NB4 (cell line): Measurements from ENCODE around the gene LSAMP.

ENCODE experiments used
- DNase-seq: peaks from one replicate; pipeline ENCODE4 v3.0.0; 2010; ENCODE audit warnings: low read depth
- H3K4me3 ChIP-seq: one replicate; pipeline ENCODE4 v1.5.1; 2011; ENCODE audit warnings: mild to moderate bottlenecking, low read depth, low read length, moderate library complexity
- MYC ChIP-seq: IDR thresholded peaks from 2 replicates; pipeline ENCODE4 v1.6.1; 2011; ENCODE audit warnings: low read depth, low read length
- POLR2A ChIP-seq: IDR thresholded peaks from 2 replicates; pipeline ENCODE4 v1.6.1; 2011; ENCODE audit warnings: mild to moderate bottlenecking; ENCODE audit not compliant: insufficient read length; ENCODE audit errors: extremely low read depth
- TF ChIP-seq, protein P1 (sequence below): IDR thresholded peaks from one replicate; pipeline ENCODE4 v1.5.1; 2012; ENCODE audit warnings: low read depth, low read length
- TF ChIP-seq, protein P2 (sequence below): IDR thresholded peaks from 2 replicates; pipeline ENCODE4 v1.6.1; 2011; ENCODE audit warnings: low read depth, low read length

LSAMP gene

DNA sequence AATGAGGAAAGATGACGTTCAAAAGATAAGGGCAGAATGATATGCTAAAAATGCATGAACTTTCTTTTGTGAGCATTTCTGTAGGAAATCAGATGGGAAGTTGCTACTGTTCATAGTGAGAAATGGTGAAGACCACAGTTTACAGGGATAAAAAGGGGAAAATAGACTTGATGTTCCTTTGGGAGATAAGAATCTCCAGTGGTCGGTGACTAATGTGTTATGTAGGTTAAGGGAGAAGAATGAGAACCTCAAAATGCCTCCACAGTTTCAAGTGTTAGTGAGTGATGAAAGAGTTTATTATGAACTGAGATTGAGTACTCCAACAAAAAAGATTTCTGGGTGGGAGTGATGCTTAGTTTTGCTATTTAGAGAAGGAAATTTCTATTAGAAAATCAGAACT is 247.2 kb downstream of the LSAMP start:
- DNase-seq, result no peak
- TF ChIP-seq MYC, result no peak
- TF ChIP-seq, protein P1, sequence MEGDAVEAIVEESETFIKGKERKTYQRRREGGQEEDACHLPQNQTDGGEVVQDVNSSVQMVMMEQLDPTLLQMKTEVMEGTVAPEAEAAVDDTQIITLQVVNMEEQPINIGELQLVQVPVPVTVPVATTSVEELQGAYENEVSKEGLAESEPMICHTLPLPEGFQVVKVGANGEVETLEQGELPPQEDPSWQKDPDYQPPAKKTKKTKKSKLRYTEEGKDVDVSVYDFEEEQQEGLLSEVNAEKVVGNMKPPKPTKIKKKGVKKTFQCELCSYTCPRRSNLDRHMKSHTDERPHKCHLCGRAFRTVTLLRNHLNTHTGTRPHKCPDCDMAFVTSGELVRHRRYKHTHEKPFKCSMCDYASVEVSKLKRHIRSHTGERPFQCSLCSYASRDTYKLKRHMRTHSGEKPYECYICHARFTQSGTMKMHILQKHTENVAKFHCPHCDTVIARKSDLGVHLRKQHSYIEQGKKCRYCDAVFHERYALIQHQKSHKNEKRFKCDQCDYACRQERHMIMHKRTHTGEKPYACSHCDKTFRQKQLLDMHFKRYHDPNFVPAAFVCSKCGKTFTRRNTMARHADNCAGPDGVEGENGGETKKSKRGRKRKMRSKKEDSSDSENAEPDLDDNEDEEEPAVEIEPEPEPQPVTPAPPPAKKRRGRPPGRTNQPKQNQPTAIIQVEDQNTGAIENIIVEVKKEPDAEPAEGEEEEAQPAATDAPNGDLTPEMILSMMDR, result no peak
- H3K4me3 ChIP-seq, result no peak overlapping the region

DNA sequence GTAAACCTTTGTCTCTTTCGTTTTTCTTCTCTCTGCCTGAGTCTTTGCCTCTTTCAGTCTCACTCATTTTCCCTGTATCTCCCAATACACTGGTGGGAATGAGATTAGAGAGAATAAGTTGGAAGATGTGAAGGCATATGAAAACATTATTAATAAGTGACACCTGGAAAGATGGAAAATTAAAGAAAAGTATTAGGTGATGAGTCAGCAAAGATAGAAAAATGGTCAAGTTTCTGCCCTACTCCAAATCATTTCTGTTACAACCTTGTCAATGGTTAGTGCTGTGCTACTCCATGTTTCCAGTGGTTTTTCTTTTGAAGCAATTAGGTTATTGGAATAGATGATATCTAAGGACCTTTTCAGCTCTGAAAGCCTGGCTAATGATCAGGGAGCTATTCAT is 252.8 kb downstream of the LSAMP start:
- no peak overlapping the region for H3K4me3 ChIP-seq
- DNase-seq, result no peak
- TF ChIP-seq, protein P1, result no peak
- TF ChIP-seq POLR2A, result no peak
- TF ChIP-seq, protein P2, sequence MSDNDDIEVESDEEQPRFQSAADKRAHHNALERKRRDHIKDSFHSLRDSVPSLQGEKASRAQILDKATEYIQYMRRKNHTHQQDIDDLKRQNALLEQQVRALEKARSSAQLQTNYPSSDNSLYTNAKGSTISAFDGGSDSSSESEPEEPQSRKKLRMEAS, result no peak
- TF ChIP-seq MYC, result no peak

DNA sequence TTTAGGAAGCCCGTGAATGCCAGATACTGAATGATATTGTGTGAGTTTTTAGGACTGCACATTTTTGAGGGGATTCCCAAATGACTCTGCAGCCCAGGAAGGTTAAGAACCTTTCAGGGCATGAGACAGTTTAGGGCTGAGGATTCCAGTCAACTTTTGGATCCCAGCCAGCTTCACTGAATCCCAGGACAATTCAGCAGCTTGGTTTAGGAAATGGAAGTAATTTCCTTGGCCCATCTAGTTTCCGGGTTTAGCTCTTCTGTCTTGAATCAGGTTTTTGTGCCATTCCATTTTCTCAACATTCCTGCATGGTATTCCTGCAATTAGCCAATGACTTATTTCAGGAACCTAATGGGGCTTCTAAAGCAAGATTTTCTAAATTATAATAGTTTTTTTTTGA is 253.9 kb downstream of the LSAMP start:
- DNase-seq, result no peak
- H3K4me3 ChIP-seq, result no peak overlapping the region
- no peak for TF ChIP-seq POLR2A
- TF ChIP-seq, protein P2, result no peak
- TF ChIP-seq, protein P1, result no peak
- no peak for TF ChIP-seq MYC

DNA sequence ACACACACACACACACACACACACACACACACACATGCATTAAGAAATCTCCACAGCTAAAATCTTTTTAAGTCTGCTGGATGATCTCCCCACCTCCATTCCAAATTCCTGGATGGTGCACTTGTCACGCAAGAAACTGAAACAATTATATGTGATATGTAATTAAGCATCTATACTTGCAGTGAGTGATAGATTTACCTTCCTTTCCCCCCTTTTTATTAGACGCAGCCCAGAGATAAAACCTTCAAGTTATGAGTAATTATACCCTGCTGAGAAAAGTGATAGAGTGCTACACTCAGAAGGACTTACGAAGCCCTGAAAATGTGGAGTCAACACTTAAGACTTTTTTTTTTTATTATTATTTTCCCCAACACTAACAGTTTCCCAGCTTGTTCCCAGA is 255.2 kb downstream of the LSAMP start:
- DNase-seq, result no peak

DNA sequence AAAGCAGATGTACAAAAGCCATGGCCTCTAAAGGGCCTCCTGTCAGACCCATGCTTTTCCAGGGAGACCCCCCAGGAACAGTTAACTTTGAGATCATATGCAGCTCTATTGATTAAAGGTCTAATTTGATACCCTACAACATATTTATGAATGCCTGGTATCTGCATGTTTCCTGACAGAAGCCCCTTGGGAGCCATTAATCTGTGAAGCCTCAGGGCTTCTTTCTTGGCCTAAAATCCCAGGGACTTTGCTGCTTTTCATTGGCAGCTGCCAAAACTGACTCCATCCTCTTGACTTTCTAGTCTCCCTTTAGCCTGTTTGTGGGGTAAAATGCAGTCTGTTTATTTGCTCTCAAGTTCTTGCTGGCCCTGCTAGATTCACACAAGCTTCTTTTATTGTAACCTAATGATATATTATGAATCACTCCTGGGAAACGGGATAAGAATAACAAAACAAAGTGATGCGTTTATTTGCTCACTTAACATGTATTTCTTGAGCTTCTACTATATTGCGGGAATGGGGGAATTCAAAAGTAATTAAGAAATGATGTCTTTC is 257.0 kb downstream of the LSAMP start:
- TF ChIP-seq POLR2A (no peak), MYC (no peak)
- TF ChIP-seq, protein P2, result no peak
- TF ChIP-seq, protein P1, result no peak
- H3K4me3 ChIP-seq, result no peak overlapping the region
- DNase-seq, result no peak

More for the DNA sequence above, 255.2 kb downstream of the LSAMP start:
- no peak overlapping the region for H3K4me3 ChIP-seq
- TF ChIP-seq, protein P2, result no peak
- TF ChIP-seq MYC (no peak), POLR2A (no peak)
- TF ChIP-seq, protein P1, result no peak

DNA sequence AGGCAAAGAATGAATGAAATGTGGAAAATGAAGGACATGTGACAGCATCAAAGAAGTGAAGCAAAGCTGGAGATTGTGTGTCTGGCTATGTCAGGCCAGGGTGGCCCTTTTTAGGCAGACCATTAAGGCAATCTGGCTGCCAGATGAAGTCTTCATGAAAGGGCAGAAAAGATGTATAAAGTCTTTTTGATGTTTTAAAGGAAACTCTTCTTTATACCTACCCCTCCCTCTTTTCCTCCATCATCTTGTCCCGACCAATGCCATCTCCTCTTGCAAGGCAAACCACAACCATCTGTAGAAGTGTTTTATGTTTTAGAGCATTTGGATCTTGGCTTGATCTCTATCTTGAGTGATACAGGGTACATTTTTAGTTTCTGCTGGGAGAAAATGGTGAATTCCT is 259.2 kb downstream of the LSAMP start:
- no peak for DNase-seq
- TF ChIP-seq MYC, result no peak
- TF ChIP-seq, protein P2, result no peak
- no peak for TF ChIP-seq POLR2A
- TF ChIP-seq, protein P1, result no peak
- no peak overlapping the region for H3K4me3 ChIP-seq
